GM21381 (cell line): ENCODE data around the gene PDE4B.
"Not testable (repeated sequence)": the region's sequence is repeated elsewhere in the genome, so short reads cannot be mapped to it uniquely, and the experiment has no call there.

Source experiments
- ATAC-seq: cut with Tn5 transposase; IDR thresholded peaks from one replicate; pipeline ENCODE4 v1.9.1; 2021; ENCODE audit warnings: mild to moderate bottlenecking, moderate library complexity; ENCODE audit not compliant: unreplicated experiment

PDE4B gene

GRCh38 chr1:66112744-66113400 is 320.2 kb downstream of the PDE4B start:
- no peak for ATAC-seq

DNA sequence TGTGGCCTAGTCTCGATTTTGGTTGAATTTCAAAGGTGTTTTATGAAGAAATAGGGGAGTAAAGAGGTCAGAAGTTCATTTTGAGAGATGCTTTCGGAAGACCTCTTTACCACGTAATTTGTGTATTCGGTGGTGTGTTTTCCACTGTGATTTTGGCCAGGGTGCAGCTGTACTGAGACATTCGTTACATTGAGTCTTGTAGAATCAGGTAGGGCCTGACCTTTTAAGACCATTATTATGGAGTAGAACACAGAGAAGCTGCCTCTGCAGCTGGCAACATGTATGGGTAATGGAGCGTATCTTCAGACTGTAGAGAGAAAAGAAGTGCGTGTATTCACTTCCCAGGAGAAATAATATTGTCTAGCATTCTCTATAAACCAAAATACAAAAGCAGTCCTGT is 326.5 kb downstream of the PDE4B start:
- ATAC-seq: no peak

- ATAC-seq: no peak
Observed at GRCh38 chr1:66124670-66125069, 332.0 kb downstream of the PDE4B start.

- ATAC-seq: not testable (repeated sequence)
Observed at GRCh38 chr1:66128641-66129040, 335.9 kb downstream of the PDE4B start.

DNA sequence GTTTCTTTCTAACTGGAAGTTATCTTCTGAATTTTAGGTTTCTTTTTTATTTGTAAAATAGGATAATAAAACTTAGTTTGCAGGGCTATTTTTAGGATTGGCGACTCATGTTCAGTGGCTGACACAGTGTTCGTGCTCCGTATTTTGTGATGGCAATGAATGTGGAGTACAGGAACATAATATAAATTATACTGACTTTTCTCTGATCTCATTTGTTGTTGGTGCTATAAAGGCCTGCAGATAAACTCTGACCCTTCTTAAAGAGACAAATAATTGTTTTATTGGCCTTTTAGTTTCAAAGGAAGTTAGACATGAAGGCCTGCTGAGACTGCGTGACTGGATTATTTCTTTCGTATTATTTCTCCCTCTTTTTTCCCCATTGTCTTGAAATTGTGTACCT is 339.6 kb downstream of the PDE4B start:
- ATAC-seq: no peak

GRCh38 chr1:66134004-66134403 is 341.3 kb downstream of the PDE4B start:
- no peak for ATAC-seq

DNA sequence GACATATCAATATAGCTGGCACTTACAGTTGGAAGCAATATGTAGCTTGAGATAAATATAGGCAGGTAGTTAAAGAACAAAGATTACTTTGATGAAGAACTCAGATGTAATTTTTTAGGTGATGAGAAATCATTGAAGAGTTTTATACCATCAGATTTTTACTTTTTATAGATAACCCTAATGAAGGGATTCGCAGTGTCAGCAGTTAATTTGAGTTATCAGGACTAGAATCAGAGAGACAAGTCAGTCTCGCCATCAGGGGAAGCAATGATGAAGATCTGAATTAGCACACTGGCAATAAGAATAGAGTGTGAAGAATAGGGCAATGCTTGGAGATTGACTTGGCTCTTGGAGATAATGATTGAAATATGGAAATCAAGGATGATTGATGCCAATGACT is 342.5 kb downstream of the PDE4B start:
- no peak for ATAC-seq

DNA sequence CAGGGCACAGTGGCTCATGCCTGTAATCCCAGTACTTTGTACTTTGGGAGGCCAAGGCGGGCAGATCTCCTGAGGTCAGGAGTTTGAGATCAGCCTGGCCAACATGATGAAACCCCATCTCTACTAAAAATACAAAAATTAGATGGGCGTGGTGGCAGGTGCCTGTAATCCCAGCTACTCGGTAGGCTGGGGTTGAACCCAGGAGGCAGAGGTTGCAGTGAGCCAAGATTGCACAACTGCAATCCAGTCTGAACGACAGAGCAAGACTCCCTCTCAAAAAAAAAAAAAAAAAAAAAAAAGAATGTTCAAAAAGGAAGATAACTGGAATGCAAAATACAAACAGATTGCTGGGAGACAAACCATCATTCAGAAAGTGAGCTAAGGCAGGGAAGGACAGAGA is 343.7 kb downstream of the PDE4B start:
- ATAC-seq: not testable (repeated sequence)

- ATAC-seq: no peak
Observed at GRCh38 chr1:66137235-66137634, 344.5 kb downstream of the PDE4B start.

- ATAC-seq: no peak
Observed at GRCh38 chr1:66138613-66139012, 345.9 kb downstream of the PDE4B start.

GRCh38 chr1:66140072-66140471 is 347.4 kb downstream of the PDE4B start:
- no peak for ATAC-seq

GRCh38 chr1:66143651-66144050 is 351.0 kb downstream of the PDE4B start:
- no peak for ATAC-seq

DNA sequence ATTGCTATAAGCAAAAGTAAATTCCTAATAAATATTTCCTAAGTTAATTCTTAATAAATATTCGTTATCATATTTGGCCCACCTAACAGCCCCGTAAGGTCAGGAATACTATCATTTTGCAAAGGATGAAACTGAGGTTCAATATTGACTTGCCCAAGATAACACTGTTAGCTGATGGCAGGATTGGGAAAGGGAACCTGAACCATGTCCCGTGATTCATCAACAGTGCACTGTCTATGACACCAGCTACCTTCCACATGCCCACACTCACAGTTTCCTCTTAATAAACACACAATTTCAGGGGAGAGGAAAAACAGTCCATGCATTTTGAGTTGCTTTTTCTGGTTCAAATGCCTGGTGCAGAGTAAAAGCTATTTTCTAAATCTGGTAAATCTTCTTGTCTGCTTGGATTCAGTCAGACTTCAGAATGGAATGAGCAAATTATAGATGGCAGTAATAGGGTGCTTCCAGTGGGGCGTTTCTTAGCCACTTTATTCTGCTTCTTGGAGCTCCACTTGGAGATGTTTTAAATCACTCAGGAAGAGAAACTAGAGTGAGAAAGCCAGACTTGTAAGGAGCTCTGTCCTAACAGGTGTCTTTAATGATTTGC is 354.6 kb downstream of the PDE4B start:
- ATAC-seq: no peak

DNA sequence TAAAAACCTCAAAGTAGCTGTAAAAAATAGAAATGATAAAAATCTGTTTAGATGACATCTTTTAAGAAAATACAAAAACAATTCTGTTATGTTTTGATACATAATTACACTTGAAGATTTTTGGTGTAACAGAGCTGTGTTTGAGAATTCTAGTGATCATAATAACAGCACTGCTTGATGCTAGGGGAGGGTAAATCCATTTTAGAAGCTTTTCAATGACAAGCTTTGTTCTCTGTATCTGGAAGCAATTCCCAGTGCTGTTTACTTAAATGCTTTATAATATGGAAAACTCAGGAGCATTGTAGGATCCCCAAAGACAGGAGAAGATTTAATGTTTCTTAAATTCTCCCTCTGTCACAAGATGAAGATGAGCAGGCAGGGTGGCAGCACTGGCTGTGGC is 359.3 kb downstream of the PDE4B start:
- ATAC-seq: no peak

GRCh38 chr1:66154394-66154793 is 361.7 kb downstream of the PDE4B start:
- ATAC-seq: no peak

DNA sequence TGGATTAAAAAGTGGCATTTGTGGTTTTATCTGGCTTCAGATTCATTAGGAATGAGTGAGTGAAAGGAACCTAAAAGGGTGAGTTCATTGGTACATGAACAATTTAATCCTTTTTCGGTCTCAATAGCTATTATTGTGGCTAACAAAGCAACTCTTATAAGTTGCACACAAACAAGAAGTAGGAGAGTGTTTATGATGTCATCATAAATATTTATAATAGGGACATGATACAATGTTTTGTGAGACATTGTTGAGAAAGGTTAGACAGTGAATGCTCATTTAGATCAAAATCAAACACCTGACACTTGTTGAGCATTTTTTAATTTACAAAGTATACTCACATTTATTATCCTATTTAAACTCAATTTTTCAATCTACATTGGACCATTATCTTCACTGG is 363.4 kb downstream of the PDE4B start:
- no peak for ATAC-seq

DNA sequence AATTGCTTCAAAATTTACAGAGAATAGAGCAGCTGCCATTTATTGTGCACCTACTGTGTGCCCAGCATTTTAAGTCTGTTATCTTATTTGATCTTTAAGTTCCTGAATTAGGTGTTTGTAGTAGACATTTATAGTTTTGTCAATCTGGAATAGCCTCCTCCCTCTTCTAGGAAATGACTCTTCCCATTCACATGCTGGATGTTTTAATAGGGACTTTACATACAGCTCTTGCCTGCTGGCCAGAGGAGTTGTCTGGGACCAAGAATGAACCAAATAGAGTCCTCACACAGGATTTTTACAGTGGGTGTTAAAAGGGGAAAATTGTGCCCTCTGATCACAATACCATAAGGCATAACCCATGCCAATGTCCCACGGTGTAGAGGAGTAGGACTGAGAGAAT is 367.1 kb downstream of the PDE4B start:
- no peak for ATAC-seq

DNA sequence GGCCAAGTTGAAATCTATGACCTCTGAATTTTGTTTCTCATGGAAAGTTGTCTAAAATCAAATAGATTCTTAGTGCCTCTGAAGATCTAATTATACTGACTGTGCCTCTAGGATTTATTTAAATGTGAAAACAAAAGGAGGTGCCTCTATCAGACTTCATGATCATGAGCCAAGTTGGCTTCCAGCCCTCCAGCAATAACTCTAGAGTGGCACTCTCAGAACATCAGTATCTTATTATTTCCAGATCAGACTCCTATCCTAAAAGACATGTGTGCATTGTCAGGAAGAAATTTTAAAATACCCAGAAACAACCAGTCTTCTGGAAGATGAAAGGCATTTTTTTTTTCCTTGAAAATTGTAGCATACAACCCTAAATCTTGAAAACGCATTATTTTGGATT is 368.0 kb downstream of the PDE4B start:
- ATAC-seq: no peak

GRCh38 chr1:66166753-66167152 is 374.1 kb downstream of the PDE4B start:
- ATAC-seq: no peak

DNA sequence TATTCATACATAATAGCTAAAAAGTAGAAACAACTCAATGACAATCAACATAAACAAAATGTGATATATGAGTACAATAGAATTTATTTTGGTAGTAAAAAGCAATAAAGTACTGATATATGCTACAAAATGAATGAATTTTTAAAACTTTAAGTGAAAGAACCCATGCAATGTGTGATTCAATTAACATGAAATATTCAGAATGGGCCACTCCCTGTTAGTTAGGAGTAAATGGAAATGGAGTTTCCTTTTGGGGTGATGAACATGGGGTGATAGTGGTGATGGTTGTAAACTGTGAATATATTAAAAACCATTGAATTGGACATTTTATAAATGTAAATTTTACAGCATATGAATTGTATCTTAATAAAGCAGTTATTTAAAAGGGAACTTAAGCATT is 374.6 kb downstream of the PDE4B start:
- no peak for ATAC-seq

DNA sequence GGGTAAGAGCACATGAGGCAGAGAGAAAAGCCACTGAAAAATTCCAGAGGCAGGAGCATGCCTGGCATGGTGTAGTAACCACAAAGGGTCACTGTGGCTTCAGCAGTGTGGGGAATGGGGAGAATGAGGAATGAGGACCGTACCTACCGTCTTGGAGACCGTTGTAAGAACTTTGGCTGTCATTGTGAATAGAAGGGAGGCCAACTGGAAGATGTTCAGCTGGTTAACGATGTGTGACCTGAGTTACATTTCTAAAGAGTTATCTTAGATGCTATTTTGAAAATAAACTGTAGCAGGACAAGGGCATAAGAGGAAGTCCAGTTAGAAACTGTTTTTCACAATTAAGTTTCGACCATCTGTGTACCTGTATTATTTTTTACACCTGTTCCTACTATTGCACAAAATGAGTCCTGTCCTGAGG is 375.8 kb downstream of the PDE4B start:
- ATAC-seq: no peak

- no peak for ATAC-seq
Observed at GRCh38 chr1:66168948-66169671, 376.4 kb downstream of the PDE4B start.
